Neuronal stem cell (in vitro differentiated cells): Measurements from ENCODE around the gene B9D2.
A peak's percentile ranks its signal among the peaks of the same experiment; 100 is the strongest.

Experiments used
- DNase-seq: peaks from one replicate; pipeline ENCODE4 v3.0.0-alpha.2; 2013; ENCODE audit warnings: low spot score
- H2AFZ ChIP-seq: one replicate; pipeline ENCODE4 v1.6.1; 2013; ENCODE audit warnings: mild to moderate bottlenecking, low read length, inconsistent platforms
- H2AK5ac ChIP-seq: 2 replicates; pipeline ENCODE4 v1.6.1; 2013; ENCODE audit warnings: low read depth, mild to moderate bottlenecking, inconsistent platforms, low read length, moderate library complexity, mixed read lengths
- H2BK120ac ChIP-seq: 2 replicates; pipeline ENCODE4 v1.6.1; 2013; ENCODE audit warnings: low read depth, mild to moderate bottlenecking, inconsistent platforms, low read length, moderate library complexity, mixed read lengths
- H2BK12ac ChIP-seq: one replicate; pipeline ENCODE4 v1.6.1; 2013; ENCODE audit warnings: low read length, inconsistent platforms
- H2BK15ac ChIP-seq: 2 replicates; pipeline ENCODE4 v1.6.1; 2013; ENCODE audit warnings: mild to moderate bottlenecking, low read length, inconsistent platforms, mixed read lengths
- H2BK5ac ChIP-seq: one replicate; pipeline ENCODE4 v1.6.1; 2013; ENCODE audit warnings: inconsistent platforms, mild to moderate bottlenecking, low read length, moderate library complexity
- H3K14ac ChIP-seq: one replicate; pipeline ENCODE4 v1.6.1; 2013; ENCODE audit warnings: low read length, inconsistent platforms
- H3K18ac ChIP-seq: 2 replicates; pipeline ENCODE4 v1.6.1; 2013; ENCODE audit warnings: low read length, inconsistent platforms
- H3K23ac ChIP-seq: 2 replicates; pipeline ENCODE4 v1.6.1; 2013; ENCODE audit warnings: low read depth, mild to moderate bottlenecking, mixed read lengths, low read length, inconsistent platforms; ENCODE audit not compliant: poor library complexity
- H3K27ac ChIP-seq: replicated peaks from 3 replicates; pipeline ENCODE4 v1.5.1; 2013; ENCODE audit warnings: low read length, inconsistent platforms
- H3K27me3 ChIP-seq, 3 experiments: 2 replicates each; pipeline ENCODE4 v1.6.1; 2013; ENCODE audit warnings: low read length in 3 of 3, mild to moderate bottlenecking in 2 of 3, inconsistent platforms in 1 of 3, low read depth in 1 of 3, mixed read lengths in 1 of 3, moderate library complexity in 1 of 3; ENCODE audit not compliant: control insufficient read depth in 3 of 3, insufficient read depth in 3 of 3
- H3K36me3 ChIP-seq, 2 donors: replicated peaks in 1 of 2; 2 replicates each; pipeline ENCODE4 v1.6.1; 2013; ENCODE audit warnings: low read length in 2 of 2; ENCODE audit not compliant: control insufficient read depth in 2 of 2, insufficient read depth in 2 of 2
- H3K4ac ChIP-seq: 2 replicates; pipeline ENCODE4 v1.6.1; 2013; ENCODE audit warnings: inconsistent platforms, mild to moderate bottlenecking, low read length, moderate library complexity
- H3K4me1 ChIP-seq, 2 donors: 1 replicate in 1 of 2; 2 replicates in 1 of 2; pipeline ENCODE4 v1.6.1; 2013; ENCODE audit warnings: low read length in 2 of 2, low read depth in 1 of 2; ENCODE audit not compliant: control insufficient read depth in 2 of 2, insufficient read depth in 1 of 2
- H3K4me2 ChIP-seq: one replicate; pipeline ENCODE4 v1.6.1; 2013; ENCODE audit warnings: mild to moderate bottlenecking, low read length, inconsistent platforms; ENCODE audit not compliant: insufficient read depth, poor library complexity, severe bottlenecking
- H3K4me3 ChIP-seq, 2 donors: 2 replicates each; pipeline ENCODE4 v1.5.1; 2013; ENCODE audit warnings: low read length in 2 of 2, mild to moderate bottlenecking in 2 of 2, inconsistent platforms in 1 of 2, moderate library complexity in 1 of 2
- H3K79me1 ChIP-seq: one replicate; pipeline ENCODE4 v1.6.1; 2013; ENCODE audit warnings: low read depth, mild to moderate bottlenecking, inconsistent platforms, low read length, moderate library complexity
- H3K9ac ChIP-seq: one replicate; pipeline ENCODE4 v1.6.1; 2013; ENCODE audit warnings: mild to moderate bottlenecking, low read depth, low read length, inconsistent platforms; ENCODE audit not compliant: poor library complexity
- H3K9me3 ChIP-seq, 2 donors: replicated peaks in 1 of 2; 2 replicates each; pipeline versions ENCODE3 to v1.6.1; 2013; ENCODE audit warnings: low read length in 2 of 2, mild to moderate bottlenecking in 2 of 2, inconsistent platforms in 1 of 2, low read depth in 1 of 2, mixed read lengths in 1 of 2, moderate library complexity in 1 of 2; ENCODE audit not compliant: control insufficient read depth in 2 of 2, insufficient read depth in 1 of 2
- H4K8ac ChIP-seq: one replicate; pipeline ENCODE4 v1.6.1; 2013; ENCODE audit warnings: low read depth, mild to moderate bottlenecking, inconsistent platforms, low read length, moderate library complexity
- H4K91ac ChIP-seq: one replicate; pipeline ENCODE4 v1.6.1; 2013; ENCODE audit warnings: low read length, low read depth, mild to moderate bottlenecking, inconsistent platforms; ENCODE audit not compliant: poor library complexity
- WGBS, 2 donors: extraction: QIAGEN DNeasy Blood & Tissue Kit; methylation state at CpG; one replicate each; pipeline ENCODE4 v1.1.7; 2013; ENCODE audit warnings: missing lambda C conversion rate in 2 of 2, mixed read lengths in 1 of 2; ENCODE audit not compliant: insufficient read length in 2 of 2, insufficient replicate concordance in 1 of 2; ENCODE audit errors: extremely low coverage in 2 of 2; 5-methylcytosine and 5-hydroxymethylcytosine counted together

B9D2 gene

GRCh38 chr19:41328157-41328841, 35.6 kb downstream of the B9D2 start:
- no peak overlapping the region for H3K4ac ChIP-seq
- H3K18ac ChIP-seq: no peak overlapping the region
- no peaks in the 10 kb centered on the region for H3K9me3 ChIP-seq
- no peak overlapping the region for H4K91ac ChIP-seq
- no peak overlapping the region for H2BK5ac ChIP-seq
- peak overlapping the region; percentile 70 for H3K9ac ChIP-seq
- H3K14ac ChIP-seq: no peak overlapping the region
- DNase-seq: no peak
- H3K4me2 ChIP-seq: no peak overlapping the region
- peaks cover 0 to 11% of the 10 kb centered on the region in 2 donors for H3K36me3 ChIP-seq
- H3K4me3 ChIP-seq: no peak overlapping the region
- peaks cover 27 to 29% of the 10 kb centered on the region in 2 donors for H3K4me1 ChIP-seq
- no CpG with 5 or more reads among the region's 22 CpGs for WGBS, 2 donors
- H4K8ac ChIP-seq: no peak overlapping the region
- no peak overlapping the region for H2BK120ac ChIP-seq
- no peak overlapping the region for H3K27ac ChIP-seq
- H3K23ac ChIP-seq: no peak overlapping the region
- no peak overlapping the region for H2BK12ac ChIP-seq
- no peak overlapping the region for H2AFZ ChIP-seq
- no peak overlapping the region for H2AK5ac ChIP-seq
- H2BK15ac ChIP-seq: no peak overlapping the region
- H3K27me3 ChIP-seq: peaks cover 0 to 37% (median 0%) of the 10 kb centered on the region in 3 experiments
- H3K79me1 ChIP-seq: peaks cover 2% of the 10 kb centered on the region

DNA sequence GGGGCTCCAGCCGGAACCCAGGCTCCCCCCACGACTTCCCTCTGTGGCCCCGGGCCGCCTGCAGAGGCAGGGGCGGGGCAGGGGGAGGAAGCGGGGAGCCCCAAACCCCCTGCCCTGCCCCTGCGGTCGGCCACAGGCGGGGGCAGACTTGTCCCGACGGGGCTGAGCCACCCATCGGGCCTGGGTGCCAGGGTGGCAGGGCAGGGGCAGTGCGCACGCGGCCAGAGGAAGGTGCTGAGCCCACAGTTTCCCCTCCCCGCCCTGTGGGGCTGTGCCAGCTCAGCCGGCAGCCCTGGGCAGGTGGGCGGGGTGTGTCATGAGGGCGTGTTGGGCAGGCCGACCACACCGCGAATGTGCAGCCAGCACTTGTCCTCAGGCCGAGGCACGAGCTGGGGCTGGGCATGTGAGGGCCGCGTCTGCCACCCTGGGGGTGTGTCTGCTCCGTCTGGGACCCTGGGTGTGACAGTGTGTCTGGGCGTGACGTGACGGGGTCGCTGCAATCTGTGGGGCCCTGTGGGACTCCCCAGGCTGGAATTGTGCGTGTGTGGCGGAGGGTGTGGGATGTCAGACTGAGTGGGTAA, 36.3 kb downstream of the B9D2 start:
- H3K4me2 ChIP-seq: peak overlapping the region; percentile 22
- H4K8ac ChIP-seq: no peak overlapping the region
- H3K79me1 ChIP-seq: peaks cover 2% of the 10 kb centered on the region
- H3K23ac ChIP-seq: peak overlapping the region; percentile 78
- H2BK5ac ChIP-seq: no peak overlapping the region
- no peak overlapping the region for H4K91ac ChIP-seq
- WGBS, 2 donors: no CpG with 5 or more reads among the region's 33 CpGs
- H3K27me3 ChIP-seq: peaks cover 0 to 36% (median 0%) of the 10 kb centered on the region in 3 experiments
- H3K4ac ChIP-seq: no peak overlapping the region
- peaks cover 2 to 17% of the 10 kb centered on the region in 2 donors for H3K36me3 ChIP-seq
- no peak for DNase-seq
- H3K4me1 ChIP-seq: peaks cover 27 to 31% of the 10 kb centered on the region in 2 donors
- H2AK5ac ChIP-seq: peak overlapping the region; percentile 77
- H3K4me3 ChIP-seq: no peak overlapping the region
- no peak overlapping the region for H2BK120ac ChIP-seq
- H3K27ac ChIP-seq: no peak overlapping the region
- no peak overlapping the region for H2BK12ac ChIP-seq
- no peak overlapping the region for H3K14ac ChIP-seq
- H3K9ac ChIP-seq: peak overlapping the region; percentile 70
- no peak overlapping the region for H2AFZ ChIP-seq
- H3K18ac ChIP-seq: peak overlapping the region; percentile 90
- no peaks in the 10 kb centered on the region for H3K9me3 ChIP-seq
- no peak overlapping the region for H2BK15ac ChIP-seq

- Histone ChIP-seq H3K14ac (peak overlapping the region; percentile 66), H2BK5ac (no peak overlapping the region), H3K27ac (no peak overlapping the region), H4K91ac (peak overlapping the region; percentile 56), H3K4me1 (peaks cover 27 to 31% of the 10 kb centered on the region in 2 donors), H3K18ac (peak overlapping the region; percentile 90), H3K23ac (peak overlapping the region; percentile 29), H2BK15ac (no peak overlapping the region), H4K8ac (no peak overlapping the region), H3K79me1 (peaks cover 2% of the 10 kb centered on the region), H3K9ac (peak overlapping the region; percentile 70), H3K36me3 (peaks cover 5 to 22% of the 10 kb centered on the region in 2 donors), H2AFZ (no peak overlapping the region), H2AK5ac (peak overlapping the region; percentile 77), H3K9me3 (no peaks in the 10 kb centered on the region), H3K27me3 (peaks cover 0 to 34% (median 0%) of the 10 kb centered on the region in 3 experiments), H3K4me3 (no peak overlapping the region), H3K4ac (no peak overlapping the region), H3K4me2 (no peak overlapping the region), H2BK120ac (no peak overlapping the region), H2BK12ac (no peak overlapping the region)
- no peak for DNase-seq
- WGBS, 2 donors: no CpG with 5 or more reads among the region's 13 CpGs
These were observed 36.8 kb downstream of the B9D2 start for GRCh38 chr19:41327076-41327575.
